NCI-H2081 treated with DMSO at 0.1 percent for 48 hours (cell line): ENCODE measurements around the gene EDIL3.

Experiments used
- DNase-seq: peaks from one replicate; lab custom pipeline; 2025; lab: John Stamatoyannopoulos, UW

EDIL3 gene

DNA sequence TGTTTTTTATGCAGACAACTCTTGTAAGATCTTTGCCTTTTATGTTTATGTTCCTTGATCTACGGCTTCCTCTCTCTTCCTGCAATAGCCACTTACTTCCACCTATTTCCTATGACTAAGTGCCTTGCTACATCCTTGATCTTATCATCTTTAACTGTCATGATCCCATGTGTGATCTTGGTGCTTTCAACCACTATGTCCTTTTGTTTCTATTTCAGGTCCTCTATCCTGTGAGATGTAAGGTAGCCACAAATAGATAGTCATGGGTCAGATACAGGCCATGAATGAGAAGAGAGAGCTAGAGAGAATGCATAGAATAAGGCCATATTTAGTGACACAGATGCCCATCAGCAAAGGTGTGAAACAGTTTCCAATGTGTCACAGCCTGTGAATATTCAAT is 420.4 kb downstream of the EDIL3 start:
- DNase-seq = no peak

- no peak for DNase-seq
Observed at GRCh38 chr5:83957188-83957587, 427.5 kb downstream of the EDIL3 start.

- DNase-seq = no peak
Observed at GRCh38 chr5:83956386-83956785, 428.3 kb downstream of the EDIL3 start.

DNA sequence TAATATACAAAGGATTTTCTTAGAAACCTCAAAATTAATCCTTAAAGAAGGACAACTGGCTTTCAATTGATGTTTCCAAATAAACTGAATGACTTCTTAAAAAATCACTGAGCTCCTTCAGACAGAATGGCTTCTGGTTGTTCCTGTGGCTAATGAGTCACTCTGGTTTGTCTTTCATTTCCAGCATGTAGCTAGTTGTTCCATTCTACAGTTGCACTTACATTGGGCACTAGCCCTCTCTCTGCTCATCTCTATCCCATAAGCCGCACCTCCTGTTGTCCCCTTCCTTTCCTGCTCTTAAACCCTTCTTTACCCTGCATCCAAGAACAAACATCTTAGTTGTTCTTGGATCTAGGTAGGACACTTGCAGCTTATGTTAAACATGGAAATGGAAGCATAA is 428.8 kb downstream of the EDIL3 start:
- DNase-seq = no peak

DNA sequence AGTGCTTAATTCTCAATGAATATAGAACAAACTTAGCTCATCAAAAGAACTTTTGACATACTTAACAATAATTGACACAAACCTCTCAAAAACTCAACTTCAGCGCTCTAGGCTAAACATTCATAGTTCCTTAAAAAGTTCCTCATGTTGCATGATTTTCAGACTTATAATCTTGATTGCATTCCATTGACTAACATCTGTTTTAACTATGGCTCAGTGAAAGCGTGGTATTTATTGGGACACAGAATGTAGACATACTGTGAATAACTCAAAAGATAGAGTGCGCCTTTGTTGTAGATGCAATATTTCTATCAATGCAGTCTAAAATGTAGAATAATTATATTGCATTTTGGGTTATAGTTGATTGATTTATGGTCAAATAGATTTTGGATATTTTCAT is 436.9 kb downstream of the EDIL3 start:
- DNase-seq = no peak

- DNase-seq = no peak
Observed at GRCh38 chr5:83946516-83946915, 438.2 kb downstream of the EDIL3 start.

- no peak for DNase-seq
Observed at GRCh38 chr5:83942155-83942554, 442.5 kb downstream of the EDIL3 start.

- DNase-seq = no peak
Observed at GRCh38 chr5:83937837-83938236, 446.8 kb downstream of the EDIL3 start.

DNA sequence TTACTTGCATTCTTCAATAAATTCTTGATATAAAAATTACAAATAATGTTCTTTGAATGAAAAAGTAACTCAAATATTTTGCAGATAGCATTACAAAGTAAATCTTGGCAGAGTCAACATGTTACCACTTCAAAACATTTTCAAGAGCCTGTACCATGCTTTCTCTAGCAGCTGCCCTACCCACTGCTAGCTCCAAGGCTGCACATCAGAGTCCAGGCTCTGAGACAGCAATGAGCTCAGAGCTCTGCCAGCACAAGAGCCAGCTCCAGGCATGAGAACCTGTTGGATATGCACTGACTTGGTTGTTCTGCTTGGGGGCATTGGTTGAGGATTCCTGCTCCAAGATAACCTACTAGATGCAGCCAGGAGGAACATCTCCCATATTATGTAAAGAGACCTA is 452.7 kb downstream of the EDIL3 start:
- no peak for DNase-seq

DNA sequence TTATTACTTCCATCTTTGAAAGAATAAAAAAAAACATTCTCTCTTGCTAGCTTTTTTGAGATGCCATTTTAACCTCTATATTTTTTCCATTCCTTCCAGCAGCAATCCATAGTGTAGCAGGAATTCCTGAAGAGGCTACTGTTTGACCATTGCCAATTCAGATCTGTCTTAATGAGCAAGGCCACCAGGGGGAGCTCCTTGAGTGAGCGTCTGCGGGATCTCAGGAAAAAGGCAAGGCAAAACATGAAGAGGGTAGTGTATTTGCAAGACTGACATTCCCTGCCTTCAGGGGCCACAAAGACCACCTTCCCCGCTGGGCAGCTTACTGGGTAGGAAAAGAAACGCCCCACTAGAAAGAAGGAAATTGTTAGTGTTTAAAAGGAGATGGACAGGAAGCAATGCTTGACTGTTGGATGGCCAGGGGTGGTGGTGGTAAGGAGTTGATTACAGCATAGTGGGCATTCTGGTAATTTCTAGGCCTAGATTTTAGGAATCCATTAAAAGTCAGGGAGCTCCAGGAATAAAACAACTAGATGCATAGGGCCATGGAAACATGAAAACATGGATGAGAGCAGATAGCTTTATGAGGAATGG is 457.4 kb downstream of the EDIL3 start:
- DNase-seq = no peak

- no peak for DNase-seq
Observed at GRCh38 chr5:83925955-83926337, 458.7 kb downstream of the EDIL3 start.

DNA sequence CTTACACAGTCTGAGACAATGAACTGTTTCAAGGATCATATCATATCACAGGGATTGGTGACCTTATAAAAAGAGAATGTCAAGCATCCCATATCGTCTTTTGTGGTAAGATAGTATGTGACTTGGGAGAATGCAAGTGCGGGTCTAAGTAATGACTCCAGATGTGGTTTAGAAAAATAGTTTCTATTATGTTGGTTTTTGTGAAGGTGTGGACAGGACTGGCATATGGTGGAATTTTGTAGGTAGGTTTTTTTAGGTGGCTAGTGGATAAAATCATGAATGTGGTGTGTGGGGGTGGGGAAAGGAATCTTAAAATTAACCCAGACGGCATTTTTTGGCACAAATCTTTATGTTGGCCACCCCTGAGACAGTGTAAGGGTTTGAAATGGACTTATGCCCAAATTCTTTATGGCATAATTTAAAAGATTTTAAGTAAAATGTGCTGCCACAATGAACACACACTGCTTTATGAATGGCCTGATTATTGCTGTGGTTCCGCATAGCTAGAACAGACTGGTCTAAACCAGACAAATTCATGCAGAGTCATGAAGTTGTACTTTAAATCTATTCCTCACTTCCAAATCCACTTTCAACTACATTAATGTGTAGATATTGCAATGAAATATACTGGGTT is 459.2 kb downstream of the EDIL3 start:
- DNase-seq = no peak

- DNase-seq = no peak
Observed at GRCh38 chr5:83924891-83925290, 459.8 kb downstream of the EDIL3 start.

DNA sequence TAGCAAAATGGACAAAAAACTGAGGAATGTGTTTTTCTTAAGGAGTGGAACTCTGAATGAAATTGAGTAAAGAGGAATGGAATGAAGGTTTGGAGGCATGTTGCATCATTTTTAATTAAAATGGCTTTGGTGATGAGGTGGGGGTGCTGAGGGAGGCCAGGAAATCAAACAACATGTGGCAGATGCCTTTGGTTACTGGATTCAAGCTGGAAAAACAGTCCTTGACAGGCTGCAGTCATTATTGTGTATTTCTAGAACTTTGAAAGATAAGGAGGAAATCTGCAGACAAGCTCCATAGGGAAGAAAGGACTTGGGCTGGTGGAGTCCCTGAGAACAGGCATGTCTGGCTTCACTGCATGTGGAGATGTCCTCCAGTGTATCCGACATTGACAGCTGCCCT is 460.5 kb downstream of the EDIL3 start:
- no peak for DNase-seq

- no peak for DNase-seq
Observed at GRCh38 chr5:83922699-83923098, 462.0 kb downstream of the EDIL3 start.

DNA sequence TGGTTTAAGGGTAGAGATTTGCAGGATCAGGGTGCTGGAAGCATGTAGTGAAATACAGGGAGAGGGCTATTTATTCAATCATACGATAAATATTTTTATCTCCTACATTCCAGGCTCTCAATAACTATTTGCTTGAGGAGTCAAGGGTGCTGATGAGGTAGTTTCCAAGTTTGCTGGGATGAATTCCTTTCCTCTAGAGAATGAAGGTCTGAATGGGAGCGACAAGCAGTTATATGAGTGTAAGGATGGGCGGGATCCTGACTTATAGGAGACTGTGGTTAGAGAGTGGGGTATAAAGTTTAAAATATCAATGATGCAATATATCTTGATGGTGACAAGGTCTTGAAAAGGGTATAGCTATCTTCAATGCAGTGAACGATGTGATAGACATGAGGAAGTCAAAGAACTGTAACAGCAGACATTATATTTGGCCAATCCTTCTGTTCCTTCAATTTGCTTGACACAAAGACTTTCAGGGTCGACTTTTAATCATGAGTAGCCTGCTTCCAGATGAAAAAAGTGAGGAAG is 462.9 kb downstream of the EDIL3 start:
- no peak for DNase-seq

DNA sequence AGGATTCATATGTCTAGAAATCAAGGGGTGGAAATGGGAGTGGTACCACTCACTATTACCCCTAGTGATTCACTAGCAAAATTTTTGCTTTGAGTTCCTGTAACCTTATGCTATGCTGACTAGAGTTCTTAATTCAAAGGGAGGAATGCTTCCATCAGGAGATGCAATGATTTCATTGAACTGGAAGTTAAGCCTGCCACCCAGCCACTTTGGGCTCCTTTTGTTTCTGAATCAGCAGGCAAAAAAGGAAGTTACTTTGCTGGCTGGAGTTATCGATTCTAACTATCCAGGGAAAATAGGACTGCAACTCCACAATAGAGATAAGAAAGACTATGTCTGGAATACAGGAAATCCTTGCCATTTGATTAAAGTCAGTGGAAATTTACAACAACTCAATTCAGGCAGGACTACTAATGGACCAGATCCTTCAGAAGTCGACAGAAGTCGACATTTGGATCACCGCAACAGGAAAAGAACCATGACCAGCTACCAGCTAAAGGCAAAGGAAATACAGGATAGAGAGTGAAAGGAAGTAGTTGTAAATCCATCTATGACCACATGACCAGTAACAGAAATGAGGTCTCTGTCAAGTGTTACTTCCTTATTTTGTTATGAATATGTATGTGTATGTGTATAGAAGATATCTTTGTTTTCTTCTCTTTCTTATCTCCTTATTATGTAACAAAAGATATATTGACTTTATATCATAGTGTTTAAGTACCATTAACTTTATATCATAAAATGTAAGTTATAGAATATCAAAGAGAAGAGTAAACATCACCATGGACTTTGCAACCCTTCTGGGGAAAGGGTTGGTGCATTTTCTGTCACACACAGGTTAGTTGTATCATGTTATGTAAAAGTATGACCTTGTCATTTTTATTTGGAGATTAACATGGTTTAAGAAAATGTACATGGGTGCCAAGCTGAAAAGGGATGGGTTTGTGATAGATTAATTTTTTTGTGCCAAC is 465.3 kb downstream of the EDIL3 start:
- DNase-seq = no peak

- DNase-seq = no peak
Observed at GRCh38 chr5:83917261-83917908, 467.3 kb downstream of the EDIL3 start.

- no peak for DNase-seq
Observed at GRCh38 chr5:83914662-83915418, 469.8 kb downstream of the EDIL3 start.

DNA sequence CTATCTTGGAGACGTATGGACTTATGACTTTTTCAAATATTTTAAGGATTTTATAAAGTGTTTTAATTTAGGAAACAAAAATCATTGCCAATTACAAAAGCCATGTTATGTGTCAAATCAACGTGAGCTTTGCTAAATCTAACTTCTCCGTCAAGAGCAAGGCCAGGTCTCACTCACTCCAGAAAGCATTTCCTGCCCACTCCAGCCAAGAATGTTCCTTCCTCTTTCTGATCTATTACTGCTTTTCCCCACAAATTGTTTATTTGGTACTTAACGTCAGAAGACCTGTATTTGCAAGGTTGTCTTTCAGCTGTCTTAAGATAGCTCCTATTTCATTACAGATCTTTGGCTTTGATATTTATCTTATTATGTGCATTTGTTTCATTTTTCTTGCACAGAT is 470.5 kb downstream of the EDIL3 start:
- no peak for DNase-seq

DNA sequence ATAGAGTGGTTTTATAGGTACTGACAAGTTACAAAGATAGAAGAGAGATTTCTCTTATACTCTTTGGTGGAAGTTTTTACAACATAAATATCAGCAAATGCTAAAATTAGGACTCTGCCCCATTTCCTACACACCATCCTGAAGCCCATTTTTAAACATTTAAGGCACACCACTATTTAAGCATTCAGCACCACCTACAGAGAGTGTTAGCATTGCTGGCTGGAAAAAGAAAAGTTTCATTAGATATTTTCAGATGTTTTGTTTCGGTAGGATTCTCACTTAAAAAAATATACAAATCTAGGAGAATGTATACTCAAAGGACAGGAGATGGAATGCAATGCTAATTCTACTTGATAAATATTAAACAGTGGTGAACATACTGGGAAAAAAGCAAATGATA is 471.1 kb downstream of the EDIL3 start:
- DNase-seq = no peak
